AG09319 (cell line): ENCODE data around the gene KRTAP10-2.
"Not testable (repeated sequence)": the region's sequence is repeated elsewhere in the genome, so short reads cannot be mapped to it uniquely, and the experiment has no call there.

ENCODE experiments used
- DNase-seq: peaks from one replicate; pipeline ENCODE4 v3.0.0-alpha.2; 2010; ENCODE audit warnings: low read depth; ENCODE audit errors: extremely low read depth
- TF ChIP-seq, protein P1 (sequence below): IDR thresholded peaks from 2 replicates; pipeline ENCODE4 v1.5.1; 2011; ENCODE audit warnings: low read depth, mild to moderate bottlenecking, inconsistent platforms, low read length, moderate library complexity

Gene KRTAP10-2

DNA sequence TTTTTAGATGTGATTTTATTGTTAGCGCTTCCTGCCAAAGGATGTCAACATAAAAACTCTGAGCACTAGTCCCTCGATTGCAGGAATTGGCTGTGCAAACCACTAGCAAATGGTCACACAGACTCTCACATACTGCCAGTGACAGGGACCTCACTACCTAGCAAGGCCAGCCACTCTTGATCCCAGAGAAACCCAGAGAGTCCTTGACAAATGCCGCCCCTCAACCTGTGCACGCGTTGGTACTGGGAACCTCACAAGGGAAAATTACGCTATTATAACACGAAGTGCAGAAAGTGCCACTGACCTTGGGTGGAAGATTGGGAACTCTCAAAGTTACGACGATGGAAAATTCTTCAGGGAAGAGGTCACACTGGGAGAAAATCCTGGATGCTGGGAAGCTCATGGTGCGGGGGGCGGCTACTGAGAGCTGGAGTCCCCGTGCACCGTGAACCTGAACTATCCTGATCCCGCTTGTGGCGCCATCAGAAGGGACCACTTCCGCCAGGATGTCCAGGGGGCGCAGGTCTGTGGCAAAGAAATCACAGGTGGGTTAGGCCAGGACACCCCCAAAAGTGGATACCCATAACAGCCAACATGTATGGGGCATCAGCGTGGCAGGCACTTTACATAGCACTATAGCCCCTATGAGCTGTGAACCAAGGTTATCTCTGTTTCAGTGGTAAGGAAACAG is 16.3 kb upstream of the KRTAP10-2 start:
- TF ChIP-seq, protein P1, sequence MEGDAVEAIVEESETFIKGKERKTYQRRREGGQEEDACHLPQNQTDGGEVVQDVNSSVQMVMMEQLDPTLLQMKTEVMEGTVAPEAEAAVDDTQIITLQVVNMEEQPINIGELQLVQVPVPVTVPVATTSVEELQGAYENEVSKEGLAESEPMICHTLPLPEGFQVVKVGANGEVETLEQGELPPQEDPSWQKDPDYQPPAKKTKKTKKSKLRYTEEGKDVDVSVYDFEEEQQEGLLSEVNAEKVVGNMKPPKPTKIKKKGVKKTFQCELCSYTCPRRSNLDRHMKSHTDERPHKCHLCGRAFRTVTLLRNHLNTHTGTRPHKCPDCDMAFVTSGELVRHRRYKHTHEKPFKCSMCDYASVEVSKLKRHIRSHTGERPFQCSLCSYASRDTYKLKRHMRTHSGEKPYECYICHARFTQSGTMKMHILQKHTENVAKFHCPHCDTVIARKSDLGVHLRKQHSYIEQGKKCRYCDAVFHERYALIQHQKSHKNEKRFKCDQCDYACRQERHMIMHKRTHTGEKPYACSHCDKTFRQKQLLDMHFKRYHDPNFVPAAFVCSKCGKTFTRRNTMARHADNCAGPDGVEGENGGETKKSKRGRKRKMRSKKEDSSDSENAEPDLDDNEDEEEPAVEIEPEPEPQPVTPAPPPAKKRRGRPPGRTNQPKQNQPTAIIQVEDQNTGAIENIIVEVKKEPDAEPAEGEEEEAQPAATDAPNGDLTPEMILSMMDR = no peak
- DNase-seq = no peak

DNA sequence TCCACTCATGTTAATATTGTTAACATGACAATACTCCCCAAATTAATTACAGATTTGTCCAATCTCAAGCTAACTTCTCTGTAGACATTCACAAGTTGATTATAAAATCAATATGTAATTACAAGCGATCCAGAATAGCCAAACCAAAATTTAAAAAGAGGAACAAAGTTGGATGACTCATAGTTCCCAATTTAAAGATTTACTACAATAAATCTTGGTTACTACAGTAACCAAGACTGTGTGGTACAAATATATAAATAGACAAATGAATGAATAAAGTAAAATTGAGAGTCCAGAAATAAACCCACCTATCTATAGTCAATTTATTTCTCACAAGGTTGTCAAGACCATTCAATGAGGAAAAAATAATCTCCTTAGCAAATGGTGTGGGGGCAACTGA is 15.1 kb upstream of the KRTAP10-2 start:
- DNase-seq = no peak
- TF ChIP-seq, protein P1 = no peak

DNA sequence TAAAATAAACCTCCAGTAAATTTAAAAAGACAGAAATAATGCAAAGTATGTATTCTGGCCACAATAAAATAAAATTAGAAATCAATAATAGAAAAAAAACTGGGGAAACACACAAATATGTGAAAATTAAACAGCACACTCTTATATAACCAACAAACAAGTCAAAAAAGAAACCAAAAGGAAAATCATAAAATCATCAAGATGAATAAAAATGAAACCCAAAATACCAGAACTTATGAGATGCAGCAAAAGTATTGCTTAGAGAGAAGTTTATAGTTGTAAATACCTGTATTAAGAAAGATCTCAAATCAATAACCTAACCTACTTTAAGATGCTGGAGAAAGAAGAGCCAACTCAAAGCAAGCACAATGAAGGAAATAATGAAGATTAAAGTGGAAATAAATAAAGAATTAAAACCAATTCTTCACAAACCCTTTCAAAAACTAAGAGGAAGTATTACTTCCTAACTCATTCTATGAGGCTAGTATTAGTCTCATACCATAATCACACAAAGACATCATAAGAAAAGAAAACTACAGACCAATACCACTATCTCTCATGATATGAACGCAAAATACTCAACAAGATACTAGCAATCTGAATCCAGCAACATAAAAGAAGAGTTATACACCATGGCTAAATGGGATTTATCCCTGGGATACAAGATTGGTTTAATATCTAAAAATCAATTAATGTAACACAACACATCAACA is 13.7 kb upstream of the KRTAP10-2 start:
- DNase-seq = no peak
- TF ChIP-seq, protein P1 = no peak

DNA sequence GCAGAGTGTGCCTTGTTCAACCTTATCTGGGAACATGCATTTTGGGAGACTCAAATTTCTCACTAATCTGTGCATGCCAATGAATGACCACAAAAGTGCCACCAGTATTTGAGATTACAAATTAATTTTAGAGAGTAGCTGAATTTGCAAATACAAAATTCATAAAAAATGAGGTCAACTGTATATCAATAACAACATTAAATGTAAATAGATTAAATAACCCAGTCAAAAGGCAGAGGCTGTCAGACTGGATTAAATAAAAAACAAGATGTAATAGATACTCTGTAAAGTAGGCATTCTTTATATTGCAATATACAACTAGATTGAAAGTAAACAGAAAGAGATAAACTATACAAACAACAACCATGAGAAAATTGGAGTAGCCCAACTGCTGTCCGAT is 12.8 kb upstream of the KRTAP10-2 start:
- TF ChIP-seq, protein P1 = no peak
- DNase-seq = no peak

DNA sequence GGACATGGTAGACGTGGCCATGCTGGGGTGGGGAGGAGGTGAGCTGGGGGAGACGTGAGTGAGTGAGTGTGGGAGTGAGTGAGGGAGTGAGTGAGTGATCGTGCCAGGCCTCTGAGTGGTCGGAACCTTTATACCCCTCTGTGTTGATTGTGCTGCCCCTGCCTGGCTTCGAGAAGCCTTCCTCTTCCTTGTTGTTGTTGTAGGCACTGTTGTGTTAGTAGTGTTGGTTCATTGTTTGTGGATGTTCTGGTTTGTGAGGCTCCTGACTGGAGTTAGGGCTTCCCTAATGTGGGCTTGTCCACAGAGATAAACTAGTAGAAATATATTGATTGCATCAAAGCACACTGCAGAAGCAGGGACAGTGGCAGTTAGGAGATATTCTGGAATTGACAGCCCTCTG is 7.4 kb upstream of the KRTAP10-2 start, which contains the start of gene KRTAP10-3:
Gene KRTAP10-3, minus strand, starts transcription at position 101 of the 400 bp plus-strand sequence. Its CDS starts 80 bp downstream, at position 21.
- DNase-seq = no peak
- TF ChIP-seq, protein P1 = no peak

DNA sequence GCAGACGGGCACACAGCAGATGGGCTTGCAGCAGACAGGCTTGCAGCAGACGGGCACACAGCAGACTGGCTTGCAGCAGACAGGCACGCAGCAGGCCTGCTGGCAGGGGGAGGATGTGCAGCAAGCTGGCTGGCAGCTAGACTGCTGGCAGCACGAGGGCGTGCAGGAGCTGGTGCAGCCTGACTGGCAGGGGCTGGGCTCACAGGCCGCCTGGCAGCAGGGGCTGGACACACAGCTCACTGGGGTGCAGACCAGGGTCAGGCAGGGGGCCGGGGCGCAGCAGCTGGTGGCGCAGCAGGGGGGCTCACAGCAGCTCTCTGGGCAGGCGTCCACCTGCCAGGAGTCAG is 7.0 kb upstream of the KRTAP10-2 start:
- DNase-seq = not testable (repeated sequence)

DNA sequence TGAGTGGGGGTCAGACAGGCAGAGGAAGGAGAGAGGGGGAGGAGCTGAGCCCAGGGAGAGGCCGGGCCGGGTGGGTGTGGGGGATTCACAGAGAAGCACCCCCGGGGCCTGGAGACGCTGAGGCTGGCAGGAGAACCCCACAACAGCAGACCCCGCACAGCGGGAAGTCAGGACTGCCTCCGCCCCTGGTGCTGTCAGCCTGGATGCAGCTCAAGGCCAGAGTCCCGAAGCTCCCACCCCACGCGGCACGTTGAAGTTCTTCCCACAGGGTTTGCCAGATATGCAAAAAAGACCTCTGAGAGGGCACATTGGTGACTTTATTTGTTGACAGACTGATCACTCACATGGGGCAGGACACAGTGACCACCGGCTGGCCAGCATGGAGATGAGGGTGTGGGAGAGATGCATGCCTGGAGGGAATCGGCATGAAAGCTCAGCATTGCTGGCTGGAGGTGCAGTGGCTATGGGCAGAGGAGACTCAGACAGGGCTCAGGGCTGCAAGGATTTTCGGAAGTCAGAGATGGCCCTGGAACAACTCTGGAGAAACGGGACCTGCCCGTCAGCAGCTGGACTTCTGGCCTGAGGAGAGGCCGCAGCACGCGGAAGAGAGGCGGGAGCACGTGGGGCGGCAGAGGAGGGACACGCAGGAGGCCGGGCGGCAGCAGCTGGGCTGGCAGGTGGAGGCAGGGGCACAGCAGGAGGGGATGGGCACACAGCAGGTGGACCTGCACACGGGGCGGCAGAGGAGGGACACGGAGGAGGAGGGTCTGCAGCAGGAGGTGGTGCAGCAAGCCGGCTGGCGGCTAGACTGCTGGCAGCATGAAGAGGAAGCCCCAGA is 6.4 kb upstream of the KRTAP10-2 start:
- TF ChIP-seq, protein P1 = no peak
- no peak for DNase-seq
